NCI-H1417 (cell line): ENCODE data around the gene TMEM200C.
"Not testable (repeated sequence)": the region's sequence is repeated elsewhere in the genome, so short reads cannot be mapped to it uniquely, and the experiment has no call there.

Experiments
- DNase-seq, 3 experiments: peaks; one replicate each; lab custom pipeline; 2025; lab: John Stamatoyannopoulos, UW

Gene TMEM200C

DNA sequence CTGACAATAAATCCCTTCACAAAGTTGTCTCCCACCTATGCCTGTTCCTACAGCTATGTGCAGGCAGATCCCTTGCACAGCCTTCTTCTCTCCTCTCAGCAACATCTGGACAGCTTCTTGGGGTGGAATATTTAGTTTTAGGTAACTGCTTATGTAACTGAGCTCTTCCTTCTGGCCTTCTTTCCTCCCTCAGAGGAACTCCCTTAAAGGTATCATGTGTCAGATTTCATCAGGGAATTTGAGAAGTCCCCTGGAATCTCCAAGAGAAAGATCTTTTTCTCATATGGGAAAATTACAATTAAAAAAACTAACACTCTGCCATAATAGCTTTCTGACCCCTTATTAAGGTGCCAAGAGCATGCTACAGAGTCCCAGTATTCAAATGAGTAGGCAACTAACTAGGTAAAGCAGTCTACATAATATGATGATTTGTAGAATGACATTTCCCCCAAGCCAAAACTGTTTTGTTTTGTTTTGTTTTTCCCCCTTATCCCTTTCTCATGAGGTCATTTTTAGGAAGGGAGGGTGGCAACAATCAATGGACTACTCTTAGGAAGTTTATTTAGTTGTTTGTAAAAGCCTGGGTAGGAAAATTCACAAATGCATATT, 2.4 kb downstream of the TMEM200C start:
- no peak for DNase-seq

DNA sequence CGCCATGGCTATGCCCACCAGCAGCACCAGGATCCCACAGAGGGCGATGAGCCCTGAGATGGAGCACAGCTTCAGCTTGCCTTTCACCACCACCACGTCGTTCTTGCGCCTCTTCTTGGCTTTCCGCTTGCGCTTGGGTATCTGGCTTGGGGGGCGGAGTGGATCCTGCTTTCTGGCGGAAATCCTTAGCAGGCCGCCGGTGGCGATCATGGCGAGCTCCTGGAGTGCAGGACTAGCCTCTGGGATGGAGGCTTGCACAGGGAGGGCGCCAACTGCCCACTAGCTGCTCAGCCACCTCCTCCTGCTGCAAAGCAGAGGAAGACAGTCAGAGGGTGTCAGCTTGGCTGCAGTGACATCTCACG, 3.5 kb downstream of the TMEM200C start:
- no peak for DNase-seq

DNA sequence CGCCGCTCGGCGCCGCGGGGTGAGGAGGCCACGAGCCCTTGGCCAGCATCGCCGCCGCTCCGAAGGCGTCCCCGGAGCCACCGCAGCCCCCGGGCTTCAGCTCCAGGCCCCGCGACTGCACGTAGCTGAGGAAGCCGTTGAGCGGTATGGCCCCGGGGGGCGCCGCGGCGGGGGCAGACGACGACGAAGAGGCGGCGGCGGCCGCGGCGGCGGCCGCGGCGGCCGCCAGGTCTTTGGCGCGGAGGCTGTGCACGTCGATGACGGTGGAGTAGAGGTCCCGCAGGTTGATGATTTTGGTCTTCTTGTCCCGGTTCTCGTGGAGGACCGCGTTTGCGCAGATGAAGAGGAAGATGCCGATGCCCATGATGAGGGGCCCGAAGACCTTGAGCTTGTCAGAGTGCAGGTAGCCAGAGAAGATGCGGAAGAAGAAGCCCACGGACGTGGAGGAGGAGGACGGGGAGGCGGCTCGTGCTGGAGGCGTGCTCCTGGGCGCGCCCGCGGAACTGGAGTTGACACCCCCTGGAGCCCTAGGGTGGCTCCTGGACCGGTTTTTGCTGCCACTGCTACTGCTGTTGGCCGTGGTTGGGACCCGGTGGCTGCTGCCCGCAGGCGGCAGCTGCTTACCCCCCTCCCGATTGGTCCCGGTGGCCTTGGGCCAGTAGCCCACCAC, 4.0 kb downstream of the TMEM200C start:
- no peak for DNase-seq

DNA sequence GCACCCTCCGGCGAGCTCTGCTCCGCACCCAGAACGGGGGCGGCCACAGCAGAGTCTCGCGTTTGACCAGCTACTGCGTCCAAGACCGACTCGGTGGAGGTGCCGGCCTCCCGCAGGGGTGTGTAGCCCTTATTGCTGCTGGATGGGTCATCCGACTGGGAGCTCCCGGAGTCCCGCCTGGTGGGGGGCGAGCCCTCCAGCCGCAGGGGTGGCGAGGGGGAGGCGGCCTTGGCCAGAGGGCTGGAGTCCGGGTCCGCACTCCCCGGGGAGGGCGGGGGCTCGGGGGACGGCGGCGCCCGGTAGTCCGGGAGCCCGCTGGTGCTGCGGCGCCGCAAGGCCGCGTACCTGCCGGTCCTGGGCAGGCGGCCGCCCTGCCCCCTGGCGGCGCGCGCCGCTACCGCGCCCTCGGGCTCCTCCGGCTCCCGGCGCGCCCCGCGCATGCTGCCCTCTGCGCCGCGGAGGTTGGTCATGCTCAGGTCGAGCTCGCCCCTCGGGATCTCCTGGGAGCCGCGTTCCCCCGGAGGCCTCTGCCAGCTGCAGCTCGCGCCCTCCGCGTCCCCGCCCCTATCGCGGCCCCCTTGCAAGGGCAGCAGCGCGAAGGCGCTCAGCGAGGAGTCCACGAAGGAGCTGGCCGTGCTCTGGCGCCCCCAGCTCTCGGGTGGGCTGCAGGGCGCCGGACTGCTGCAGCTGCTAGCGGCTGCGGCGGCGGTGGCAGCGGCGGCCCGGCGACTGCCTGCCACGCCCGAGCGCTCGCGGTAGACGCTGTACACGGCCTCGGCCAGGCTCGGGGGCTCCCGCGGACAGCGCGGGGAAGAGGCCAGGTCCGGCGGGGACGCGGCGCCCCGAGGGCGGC, 4.8 kb downstream of the TMEM200C start:
- no peak for DNase-seq

DNA sequence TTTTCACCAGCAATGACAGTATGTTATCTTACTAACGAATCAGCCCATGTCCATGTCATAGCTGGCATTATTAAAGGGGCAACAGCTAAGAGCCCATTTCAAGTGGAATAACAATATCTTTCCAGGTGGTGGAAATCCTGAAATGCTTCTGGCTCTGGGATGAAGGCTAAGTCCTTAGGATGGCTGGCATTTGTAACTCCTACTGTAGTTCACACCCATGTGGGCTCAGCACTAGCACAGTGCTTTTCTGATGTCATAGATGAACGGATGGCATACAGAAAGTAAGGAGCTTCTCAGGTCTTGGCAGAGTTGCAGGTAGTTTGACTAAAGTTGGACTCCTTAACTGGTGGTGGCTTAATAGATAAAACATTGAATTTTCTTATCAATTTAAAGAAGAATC, 10.0 kb downstream of the TMEM200C start:
- DNase-seq: no peak

DNA sequence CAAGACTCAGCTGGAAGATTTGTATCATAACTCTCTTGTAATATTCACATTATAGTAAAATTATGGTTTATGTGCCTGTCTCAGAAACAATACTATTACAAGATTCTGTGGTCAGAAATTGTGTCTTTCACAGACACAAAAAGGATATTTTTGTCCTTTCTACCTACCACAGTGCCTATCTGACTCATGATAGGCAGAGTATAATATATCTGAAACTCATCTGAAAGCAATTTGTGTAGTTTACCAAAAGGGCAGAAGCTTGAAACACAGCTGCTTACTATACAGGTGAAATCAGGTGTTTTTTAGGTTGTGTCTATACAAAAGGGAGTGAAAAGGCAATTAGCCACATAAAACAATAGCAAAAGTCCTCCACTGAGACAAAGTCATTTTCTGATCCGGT, 10.9 kb downstream of the TMEM200C start:
- DNase-seq: no peak

DNA sequence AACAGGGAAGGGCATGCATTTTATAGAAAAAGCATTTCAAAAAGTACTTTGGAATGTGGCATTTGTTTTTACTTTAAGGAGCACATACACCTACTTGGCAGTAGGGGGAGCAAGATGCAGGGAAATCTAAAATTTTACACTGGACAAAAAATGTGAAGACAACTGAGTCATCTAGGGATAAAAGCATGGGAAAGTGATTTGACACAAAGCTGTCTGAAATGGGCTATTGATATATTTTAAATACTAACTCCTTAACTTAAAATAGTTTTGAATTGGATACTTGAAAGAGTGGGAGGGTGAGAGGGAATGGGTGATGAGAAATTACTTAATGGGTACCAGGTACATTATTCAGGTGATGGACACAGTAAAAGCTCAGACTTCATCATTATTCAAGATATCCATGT, 15.8 kb downstream of the TMEM200C start:
- peak in 2 of 3 experiments; percentile 26 to 34 for DNase-seq

DNA sequence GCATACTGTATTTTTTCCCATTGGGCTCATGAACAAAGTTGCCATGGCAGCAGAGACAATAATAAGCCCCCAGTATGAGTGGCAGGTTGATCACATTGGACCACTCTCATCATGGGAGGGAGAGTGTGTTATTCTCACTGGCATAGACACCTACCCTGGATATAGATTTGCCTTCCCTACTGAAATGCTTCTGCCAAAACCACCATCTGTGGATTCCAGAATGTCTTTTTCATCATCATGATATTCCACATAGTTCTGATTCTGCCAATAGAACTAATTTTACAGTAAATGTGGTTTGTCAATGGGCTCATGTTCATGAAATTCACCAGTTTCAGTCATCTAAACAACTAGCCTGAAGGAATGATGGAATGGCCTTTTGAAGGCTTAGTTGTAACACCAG, 18.4 kb downstream of the TMEM200C start:
- no peak for DNase-seq

DNA sequence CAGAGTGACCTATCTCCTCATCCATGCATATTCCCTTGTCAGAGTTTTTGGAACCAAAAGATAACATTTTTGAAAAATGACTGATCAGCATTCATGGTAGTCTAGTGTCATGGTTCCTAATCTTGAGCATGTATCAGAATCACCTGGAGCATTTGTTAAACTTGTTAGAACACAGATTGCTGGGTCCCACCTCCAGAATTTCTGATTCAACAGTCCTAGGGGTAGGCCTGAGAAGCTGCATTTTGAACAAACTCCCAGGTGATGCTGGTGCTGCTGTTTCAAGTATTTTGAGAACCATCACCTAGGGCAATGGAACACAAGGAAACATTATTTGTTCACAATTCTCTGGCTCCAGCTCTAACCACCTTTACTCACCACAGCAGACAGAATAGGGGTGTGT, 21.0 kb downstream of the TMEM200C start:
- DNase-seq: no peak

DNA sequence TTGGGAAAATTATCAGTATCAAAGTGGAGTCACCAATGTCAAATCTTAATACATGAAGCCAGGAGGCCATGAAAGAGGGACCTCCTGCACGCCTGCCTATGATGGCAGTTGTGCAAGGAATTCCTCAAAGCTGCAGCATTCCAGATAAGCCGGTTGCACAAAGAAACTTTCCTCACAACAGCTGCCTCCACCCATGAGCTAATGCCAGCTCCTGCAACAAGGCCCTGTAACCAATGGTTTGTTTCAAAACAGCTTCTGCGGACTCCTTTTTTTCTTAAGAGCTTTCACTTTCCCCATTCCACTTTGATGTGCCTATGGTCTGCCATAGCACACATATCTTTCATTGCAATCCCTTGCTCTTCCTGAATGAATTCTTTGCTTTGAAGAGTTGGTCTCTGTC, 22.4 kb downstream of the TMEM200C start:
- DNase-seq: no peak

DNA sequence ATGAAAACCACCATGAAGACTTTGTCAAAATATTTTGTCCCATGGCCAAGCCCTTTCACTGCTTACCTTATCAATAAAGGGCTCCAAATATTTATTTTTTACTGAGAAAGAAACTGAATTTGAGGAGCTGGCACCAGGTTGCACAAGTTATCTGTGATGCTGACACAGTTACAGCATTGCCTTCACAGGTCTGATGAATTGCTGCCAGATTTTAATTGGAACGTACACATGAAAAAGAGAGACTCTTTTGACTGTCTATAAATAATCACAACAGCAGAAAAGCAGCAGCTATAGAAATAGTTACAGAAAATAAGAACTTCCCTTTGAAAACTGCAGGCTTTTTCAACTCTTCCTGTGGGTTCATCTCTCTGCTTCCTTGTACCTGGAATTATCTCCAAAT, 23.9 kb downstream of the TMEM200C start:
- no peak for DNase-seq

DNA sequence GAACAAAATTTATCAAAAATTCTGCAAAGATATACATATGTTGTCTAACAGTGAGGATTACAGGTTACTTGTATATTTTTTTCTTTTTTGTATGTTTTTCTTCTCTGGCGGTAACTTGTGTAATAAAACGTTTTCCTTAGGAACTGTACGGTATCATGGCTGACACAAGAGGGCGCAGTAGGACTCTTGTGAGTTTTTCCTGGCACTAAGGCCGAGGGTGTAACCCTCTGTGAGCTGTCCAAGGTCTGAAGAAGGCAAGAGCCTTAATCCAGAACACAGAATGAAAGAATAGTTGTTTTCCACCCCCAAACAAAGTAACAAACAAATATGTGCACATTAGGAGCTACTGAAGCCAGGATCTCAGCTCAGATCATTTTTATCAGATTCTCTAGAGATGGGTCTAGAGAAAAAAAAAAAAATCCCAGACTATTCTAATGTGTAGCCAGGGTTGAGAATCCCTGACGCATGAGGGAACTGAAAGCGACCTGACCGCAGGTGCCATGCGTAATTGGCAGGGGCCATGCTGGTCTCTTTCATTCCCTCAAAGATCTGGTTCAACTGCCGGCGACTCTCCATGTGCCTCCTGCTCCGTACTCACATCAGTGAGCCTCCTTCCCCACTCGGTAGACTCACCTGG, 27.0 kb downstream of the TMEM200C start:
- peak; percentile 2 to 73 (median 48) for DNase-seq

DNA sequence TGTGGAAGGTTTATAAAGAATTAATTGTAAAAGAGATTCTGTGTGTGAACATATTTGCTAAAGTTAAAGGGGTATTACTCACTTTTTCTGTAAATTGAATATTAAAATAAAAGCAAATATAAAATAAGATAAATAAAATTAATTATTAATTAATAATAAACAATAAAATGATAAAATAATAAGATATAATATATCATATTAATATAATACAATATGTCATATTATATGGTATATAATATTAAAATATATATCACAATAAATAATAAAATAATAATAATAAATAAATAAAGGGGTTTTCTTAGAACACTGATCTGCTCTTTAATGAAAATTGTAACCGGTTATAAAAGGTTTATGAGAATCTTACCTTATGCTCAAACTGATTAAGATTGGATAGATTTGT, 29.8 kb downstream of the TMEM200C start:
- no peak for DNase-seq

DNA sequence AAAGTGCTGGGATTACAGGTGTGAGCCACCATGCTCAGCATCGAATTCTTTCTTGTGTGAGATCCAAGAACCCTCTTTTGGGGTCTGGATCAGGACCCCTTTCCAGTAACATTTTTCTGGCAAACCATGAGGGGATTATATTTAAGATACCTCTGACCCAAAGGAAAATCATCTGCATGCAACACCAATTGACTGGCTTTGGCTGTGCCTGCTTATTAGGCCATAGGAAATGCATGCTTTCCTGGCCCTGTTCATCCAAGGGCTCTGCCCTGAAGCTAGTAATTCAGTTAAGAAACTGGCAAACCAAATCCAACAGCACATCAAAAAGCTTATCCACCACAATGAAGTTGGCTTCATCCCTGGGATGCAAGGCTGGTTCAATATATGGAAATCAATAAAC, 33.2 kb downstream of the TMEM200C start:
- not testable (repeated sequence) for DNase-seq

DNA sequence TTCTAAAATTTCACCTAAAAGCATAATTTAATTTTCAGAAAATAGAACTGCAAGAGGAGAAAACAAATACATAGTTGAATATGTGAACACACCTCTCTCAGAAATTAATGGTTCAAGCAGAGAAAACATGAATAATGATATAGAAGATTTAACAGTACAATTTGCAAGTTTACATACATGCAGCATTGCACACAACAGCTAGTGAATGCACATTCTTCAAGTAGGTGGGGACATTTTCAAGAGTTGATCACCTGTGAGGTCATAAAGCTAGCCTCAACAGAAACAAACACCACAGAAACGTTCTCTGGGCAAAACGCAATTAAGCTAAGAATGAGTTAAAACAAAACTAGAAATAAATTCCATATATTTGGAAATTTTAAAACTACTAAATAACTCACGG, 38.1 kb downstream of the TMEM200C start:
- no peak for DNase-seq

DNA sequence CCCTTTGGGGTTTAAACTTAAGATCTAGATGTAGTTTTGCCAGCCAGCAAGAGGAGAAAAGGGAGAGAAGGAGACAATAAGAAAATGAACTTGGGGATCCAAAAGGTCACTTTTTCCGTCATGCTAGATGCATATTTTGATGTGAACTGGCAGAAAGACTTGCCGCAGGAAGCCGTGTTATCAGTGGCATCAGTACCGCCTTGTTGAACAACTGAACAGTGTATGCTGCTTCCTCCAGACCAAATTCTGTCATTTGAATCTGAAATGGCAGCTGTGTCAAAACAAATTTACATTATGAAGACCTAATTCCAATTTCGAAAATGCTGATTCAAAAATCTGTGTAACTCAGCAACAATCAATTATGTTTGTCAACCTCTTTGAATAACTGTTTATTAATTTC, 42.1 kb downstream of the TMEM200C start:
- DNase-seq: no peak

DNA sequence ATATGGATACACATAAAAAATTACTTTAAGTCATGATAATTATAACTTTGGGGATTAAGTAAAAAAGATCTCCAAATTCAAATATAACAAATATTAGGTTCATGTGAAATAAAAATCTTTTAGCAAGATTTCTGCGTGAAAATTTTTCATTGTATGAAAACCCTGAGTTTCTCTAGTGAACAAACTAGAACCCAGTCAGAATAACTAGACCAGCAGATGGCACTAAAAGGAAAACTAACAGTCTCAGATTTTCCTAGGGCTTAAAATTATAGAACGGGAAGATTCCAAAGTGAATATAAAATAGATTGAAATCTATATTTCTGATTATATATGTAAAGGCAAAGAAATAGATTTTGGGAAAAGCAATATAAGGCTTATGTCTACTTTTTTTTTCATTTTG, 43.3 kb downstream of the TMEM200C start:
- no peak for DNase-seq

DNA sequence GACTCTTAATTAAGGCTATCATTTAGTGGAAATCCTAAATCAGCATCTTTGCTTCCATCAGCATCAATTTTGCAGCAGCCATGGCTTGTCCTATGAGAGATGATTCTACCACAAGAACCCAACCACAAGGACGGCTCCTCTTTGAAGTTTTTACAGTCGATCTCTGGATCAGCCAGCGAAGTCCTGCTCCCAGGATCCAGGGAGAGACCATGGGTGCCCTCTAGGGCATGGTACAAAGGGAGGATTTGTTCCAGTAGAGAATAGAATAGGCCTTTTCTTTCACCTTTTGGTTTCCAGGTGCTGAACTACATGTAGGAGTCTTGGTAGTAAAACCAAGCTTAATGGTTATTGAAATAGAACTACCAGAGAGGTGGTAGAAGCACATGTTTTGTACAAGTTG, 52.7 kb downstream of the TMEM200C start:
- no peak for DNase-seq

DNA sequence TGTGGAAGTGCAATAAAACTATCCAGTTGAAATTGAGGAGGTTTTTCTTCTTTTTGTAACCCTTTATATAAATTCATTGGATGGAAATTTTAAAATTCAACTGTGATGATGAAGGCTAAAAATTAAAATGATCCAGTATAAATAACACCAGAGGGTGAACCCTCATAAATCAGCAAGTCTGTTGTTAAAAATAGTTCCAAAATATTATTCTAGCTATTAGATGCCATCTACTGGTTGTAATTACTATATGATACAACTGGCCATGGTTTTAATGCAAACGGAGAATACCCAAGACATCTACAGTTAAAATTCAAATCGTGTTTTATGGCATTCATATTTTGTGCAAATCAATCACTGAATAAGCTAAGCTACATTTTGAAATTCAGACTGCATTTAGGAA, 53.8 kb downstream of the TMEM200C start:
- DNase-seq: no peak

DNA sequence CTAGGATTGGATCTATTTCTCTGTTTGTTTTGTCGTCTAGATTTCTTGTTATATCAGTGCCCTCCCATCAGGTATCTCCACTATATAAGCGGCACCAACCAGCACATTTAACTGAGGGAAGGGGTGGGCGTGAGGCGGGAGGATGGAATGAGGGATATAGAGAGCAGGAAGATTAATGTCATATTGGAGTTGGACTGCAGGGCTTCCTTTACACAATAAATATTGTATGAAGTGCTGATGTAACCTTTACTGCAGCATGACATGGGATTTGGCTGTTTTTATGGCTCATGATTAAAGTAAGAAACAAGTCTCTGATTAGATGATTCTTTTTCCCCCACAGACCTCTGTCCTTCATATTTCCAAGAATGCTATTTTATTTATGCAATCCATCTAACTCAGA, 54.8 kb downstream of the TMEM200C start:
- no peak for DNase-seq

DNA sequence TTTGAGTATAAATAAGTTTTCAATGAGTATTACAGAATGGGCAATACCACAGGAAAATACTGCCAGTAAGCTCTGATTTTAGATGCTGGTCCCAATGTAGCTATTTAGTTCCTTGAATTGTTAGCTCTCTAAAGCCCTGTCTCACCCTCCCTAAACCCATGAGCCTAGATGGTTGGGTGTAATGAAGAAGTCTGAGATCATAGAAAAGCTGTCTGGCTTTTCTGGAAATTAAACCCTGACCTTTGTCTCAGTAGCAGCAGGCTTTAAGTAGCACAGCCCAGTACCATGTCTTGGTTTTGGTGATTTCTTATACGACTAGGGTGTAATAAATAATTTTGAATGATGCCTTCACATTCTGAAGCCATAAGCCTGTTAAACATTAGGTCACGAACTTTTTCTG, 55.3 kb downstream of the TMEM200C start:
- no peak for DNase-seq

DNA sequence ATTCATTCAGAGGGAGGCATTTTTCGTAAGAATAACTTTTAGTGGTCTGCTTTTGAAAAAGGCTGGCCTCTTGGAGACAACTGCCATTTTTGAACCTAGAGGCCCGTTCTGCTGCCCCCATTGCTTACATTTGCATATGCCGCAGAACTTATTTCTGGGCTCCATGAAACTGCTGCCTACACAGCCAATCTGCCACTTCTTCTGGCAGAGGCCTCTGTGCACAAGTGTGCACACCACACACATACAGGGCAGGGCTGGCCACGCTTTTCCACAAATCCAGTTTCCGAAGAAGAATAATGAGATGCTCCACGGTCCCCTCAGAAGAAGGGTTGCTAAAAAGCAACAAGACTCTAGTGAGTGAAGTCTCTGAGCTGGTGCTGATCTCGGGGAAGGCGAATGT, 56.2 kb downstream of the TMEM200C start:
- DNase-seq: no peak
